ENCODE results near the gene U2AF1L4.
"Not testable (repeated sequence)": the region's sequence is repeated elsewhere in the genome, so short reads cannot be mapped to it uniquely, and the experiment has no call there.

Gene U2AF1L4

DNA sequence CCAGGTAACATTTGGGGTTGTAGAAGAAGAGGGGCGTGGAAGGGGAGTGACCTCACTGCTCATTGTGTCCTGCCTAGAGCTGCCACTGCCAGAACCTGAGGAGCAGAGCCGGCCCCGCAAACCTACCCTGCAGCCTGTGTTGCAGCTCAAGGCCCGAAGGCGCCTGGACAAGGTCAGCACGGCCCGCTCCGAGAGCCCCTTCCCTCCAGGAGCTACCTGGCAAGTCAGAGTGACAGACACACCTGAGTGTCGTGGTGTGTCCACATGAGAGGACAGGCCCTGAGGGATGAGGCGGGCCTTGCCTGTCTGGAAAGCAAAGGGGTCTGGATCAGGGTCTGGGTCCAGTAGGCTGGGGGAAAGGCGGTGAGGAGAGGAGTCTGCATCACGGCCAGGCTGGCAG is 20.7 kb downstream of the U2AF1L4 start:
- DNase-seq = no peak

DNA sequence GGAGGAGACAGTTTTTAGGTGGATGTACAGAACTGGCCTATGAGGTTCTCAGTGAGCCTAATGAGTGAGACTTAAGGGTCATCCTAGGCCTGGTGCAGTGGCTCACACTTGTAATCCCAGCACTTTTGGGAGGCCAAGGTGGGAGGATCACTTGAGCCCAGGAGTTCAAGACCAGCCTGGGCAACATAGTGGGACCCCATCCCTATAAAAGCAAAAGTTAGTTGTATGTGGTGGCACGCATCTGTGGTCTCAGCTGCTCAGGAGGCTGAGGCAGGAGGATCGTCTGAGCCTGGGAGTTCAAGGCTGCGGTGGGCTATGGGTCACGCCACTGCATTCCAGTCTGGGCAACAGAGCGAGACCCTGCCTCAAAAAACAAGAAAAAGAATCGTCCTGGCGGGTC is 21.1 kb downstream of the U2AF1L4 start:
- DNase-seq = not testable (repeated sequence)

DNA sequence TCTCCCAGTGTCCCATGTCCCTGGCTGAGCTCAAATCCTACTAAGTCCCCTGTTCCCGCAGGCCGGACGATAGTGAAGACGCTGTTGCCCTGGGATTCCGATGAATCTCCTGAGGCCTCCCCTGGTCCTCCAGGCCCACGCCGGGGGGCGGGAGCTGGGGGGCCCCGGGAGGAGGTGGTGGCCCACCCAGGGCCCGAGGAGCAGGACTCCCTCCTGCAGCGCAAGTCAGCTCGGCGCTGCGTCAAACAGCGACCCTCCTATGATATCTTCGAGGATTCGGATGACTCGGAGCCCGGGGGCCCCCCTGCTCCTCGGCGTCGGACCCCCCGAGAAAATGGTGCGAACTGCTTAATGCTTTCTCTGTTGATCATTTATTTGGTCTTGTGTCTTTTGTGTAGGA is 21.5 kb downstream of the U2AF1L4 start:
- DNase-seq = no peak

DNA sequence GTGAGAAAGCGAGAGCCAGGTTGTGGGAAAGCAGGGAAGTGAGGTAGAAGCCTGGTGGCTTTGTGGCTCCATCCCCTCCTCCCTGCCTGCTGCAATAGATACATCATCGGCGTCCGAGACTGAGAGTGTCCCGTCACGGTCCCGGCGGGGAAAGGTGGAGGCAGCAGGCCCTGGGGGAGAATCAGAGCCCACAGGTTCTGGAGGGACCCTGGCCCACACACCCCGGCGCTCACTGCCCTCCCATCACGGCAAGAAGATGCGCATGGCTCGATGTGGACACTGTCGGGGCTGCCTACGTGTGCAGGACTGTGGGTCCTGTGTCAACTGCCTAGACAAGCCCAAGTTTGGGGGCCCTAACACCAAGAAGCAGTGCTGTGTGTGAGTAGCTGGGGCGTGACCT is 22.3 kb downstream of the U2AF1L4 start:
- no peak for DNase-seq

- no peak for DNase-seq
These were observed 22.8 kb downstream of the U2AF1L4 start for GRCh38 chr19:35722461-35722860.

GRCh38 chr19:35721374-35721773 is 23.8 kb downstream of the U2AF1L4 start:
- DNase-seq = no peak

DNA sequence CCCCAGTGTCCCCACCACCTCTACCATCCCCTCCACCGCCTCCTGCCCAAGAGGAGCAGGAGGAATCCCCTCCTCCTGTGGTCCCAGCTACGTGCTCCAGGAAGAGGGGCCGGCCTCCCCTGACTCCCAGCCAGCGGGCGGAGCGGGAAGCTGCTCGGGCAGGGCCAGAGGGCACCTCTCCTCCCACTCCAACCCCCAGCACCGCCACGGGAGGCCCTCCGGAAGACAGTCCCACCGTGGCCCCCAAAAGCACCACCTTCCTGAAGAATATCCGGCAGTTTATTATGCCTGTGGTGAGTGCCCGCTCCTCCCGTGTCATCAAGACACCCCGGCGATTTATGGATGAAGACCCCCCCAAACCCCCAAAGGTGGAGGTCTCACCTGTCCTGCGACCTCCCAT is 24.6 kb downstream of the U2AF1L4 start:
- no peak for DNase-seq

- no peak for DNase-seq
These were observed 25.1 kb downstream of the U2AF1L4 start for GRCh38 chr19:35720163-35720524.

DNA sequence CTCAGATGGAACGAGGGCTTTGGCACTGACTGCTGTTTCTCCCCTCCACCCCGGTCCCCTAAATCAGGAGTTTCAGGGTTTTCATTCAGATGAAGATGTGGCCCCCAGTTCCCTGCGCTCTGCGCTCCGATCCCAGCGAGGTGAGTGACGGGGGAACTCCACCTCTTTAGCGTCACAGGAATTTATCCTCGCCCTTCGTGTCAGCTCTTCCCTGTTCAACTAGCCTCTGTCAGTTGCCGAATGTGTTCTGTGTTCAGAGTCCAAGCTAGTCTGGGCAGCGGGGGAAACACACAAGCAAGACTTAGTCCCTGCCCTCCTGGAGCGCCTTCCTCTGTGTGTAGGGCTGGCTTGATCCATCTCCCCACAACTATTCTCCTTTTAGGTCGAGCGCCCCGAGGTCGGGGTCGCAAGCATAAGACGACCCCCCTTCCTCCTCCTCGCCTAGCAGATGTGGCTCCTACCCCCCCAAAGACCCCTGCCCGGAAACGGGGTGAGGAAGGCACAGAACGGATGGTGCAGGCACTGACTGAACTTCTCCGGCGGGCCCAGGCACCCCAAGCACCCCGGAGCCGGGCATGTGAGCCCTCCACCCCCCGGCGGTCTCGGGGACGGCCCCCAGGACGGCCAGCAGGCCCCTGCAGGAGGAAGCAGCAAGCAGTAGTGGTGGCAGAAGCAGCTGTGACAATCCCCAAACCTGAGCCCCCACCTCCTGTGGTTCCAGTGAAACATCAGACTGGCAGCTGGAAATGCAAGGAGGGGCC is 25.6 kb downstream of the U2AF1L4 start:
- DNase-seq = no peak

DNA sequence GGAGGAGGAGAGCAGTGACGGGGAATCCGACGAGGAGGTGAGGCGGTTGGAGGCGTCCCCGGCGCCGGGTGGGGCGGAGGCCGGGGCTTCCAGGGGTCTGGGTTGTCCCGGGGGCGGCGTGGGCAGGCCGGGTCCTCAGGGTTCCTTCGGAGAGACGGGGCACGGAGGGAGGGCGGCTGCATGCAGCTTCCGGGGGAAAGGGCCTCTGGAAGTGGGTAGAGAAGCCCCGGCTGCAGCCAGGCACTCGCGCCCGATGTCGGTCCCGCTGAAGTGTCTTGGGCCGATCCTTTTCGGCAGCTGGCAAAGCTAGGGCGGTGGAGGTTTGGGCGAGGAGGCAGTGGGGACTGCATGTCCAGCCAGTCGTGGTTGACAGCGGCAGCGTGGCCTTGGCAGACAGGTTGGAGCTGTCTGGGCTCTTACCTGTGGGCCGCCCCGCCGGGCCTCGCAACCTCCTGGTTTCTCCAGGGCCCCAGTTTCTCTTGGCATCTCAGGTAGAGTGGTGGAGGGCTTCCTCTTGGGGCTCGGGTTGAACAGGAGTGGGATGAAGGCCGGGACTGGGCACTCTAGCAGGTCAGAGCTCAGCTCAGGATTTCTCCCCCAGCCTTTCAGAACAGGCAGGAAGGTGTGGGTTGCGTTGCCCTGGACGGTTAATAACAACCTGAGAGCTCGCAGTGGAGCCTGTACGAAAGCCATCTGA is 26.7 kb downstream of the U2AF1L4 start:
- no peak for DNase-seq

- peak; percentile 93 to 94 for DNase-seq
These were observed 27.4 kb downstream of the U2AF1L4 start, which contains the start of gene KMT2B for GRCh38 chr19:35717665-35718344. KMT2B (plus strand) TSS chr19:35718003; CDS start chr19:35718019, 16 bp downstream.

DNA sequence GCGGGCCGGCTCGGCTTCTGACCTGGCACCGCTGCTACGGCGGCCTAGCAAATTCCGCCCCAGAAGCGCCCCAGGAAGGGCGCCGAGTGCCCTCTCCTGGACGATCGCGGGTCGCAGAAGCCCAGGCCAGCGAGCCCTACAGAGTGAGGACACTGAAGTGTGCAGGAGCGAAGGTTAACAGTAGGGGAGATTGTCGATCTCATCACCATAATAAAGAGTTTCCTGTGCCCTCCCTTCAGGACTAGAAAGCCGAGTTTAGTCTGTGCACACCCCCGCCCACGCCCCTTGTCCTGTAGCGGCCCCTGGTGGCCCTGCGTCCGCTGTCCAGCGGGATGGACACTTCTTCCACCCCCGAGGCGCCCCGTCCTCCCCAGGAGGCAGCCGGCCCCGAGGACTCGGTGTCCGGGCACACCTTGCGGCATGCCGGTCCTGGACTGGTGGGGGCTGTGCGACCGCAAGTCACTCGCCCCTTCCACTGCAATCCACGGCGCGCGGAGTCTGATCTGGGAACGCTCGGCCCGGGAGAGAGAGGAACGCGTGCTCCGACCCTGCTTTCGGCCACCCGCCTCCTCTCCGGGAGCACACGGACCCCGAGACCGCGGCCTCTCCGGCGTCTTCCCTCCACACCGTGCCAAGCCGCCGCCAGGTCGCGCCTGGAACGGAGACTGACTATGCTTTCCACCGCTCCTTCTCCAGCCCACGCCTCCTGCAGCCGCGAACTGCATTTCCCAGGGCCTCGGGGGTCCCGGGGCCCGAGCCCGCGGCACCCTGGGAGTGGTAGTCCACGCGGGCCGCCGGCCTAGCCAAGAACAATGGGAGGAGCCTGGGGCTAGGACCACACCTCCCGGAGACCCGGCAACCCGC is 28.2 kb downstream of the U2AF1L4 start:
- peak; percentile 80 to 83 for DNase-seq

- DNase-seq = no peak
These were observed 29.0 kb downstream of the U2AF1L4 start for GRCh38 chr19:35715981-35716800.

- no peak for DNase-seq
These were observed 29.8 kb downstream of the U2AF1L4 start for GRCh38 chr19:35715355-35715809.

GRCh38 chr19:35714601-35715354 is 30.4 kb downstream of the U2AF1L4 start:
- no peak for DNase-seq

DNA sequence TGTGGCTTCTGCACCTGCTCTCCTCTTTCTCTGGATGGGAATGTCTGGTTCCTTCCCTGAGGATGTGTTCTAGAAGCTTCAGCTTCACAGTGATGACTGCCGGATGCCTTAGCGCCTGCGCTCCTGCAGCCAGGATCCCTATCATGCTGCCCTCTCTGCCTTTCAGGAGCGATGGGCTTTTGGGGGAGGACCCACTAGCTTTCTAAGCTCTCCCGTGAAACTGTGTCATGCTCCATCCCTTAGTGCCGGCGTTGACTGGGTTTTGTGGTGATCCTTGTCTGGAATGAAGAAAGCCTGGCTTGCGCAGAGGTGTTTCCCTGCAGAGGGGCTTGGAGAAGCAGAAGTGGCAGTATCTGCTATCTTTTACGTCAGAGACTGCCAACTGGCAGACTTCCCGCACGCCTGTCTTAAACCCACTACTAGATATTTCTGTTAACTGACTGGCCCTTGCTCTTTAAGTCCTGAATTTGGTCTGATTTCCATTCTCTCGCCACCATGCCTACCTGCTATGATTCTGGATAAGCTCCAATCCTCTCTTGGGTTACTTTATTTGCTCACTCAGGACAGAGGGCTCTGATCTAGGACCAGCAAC is 31.2 kb downstream of the U2AF1L4 start:
- DNase-seq = no peak

DNA sequence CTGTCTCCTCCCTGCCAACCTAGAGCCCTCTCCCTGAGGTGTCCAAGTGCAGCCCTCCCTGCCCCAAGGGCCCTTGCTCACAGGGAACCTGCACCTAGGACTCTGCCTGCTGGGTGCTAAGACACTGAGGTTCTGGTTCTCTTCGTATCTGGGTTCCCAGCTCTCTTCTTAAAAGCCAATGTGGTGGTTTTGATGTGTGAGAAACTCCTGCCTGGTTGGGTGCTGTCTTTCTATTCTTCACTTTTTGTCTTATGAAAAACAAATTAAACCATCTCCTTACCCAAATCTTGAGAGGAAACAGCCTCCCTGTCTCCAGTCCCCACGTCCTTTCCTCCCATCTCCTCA is 31.7 kb downstream of the U2AF1L4 start:
- DNase-seq = no peak

- no peak for DNase-seq
These were observed 32.4 kb downstream of the U2AF1L4 start for GRCh38 chr19:35712567-35713505.
